Fibroblast of villous mesenchyme (primary cell): Measurements from ENCODE around the gene LAMA4. TPM values are rescaled to one million over a fixed set of nuclear protein-coding genes. Genes with fewer than 3 reads are reported as not detected.

Source experiments
- DNase-seq: peaks from one replicate; pipeline ENCODE4 v3.0.0-alpha.2; 2010; ENCODE audit warnings: low read depth
- H3K4me3 ChIP-seq: 2 replicates; pipeline ENCODE4 v1.5.1; 2011; ENCODE audit warnings: low read depth, mild to moderate bottlenecking, low read length
- CTCF ChIP-seq: IDR thresholded peaks from 2 replicates; pipeline ENCODE4 v1.5.1; 2012; ENCODE audit warnings: low read depth, mild to moderate bottlenecking, low read length; ENCODE audit not compliant: insufficient read depth
- total RNA-seq: library from RNA; depleted of rRNA; stranded (reverse); fragments of >200 nt; gene quantifications from 2 replicates; pipeline ENCODE4 v1.2.3, GENCODE V29; 2012

Gene LAMA4
- total RNA-seq, 1 donor, result 481 TPM

GRCh38 chr6:112243861-112244827 is 10.2 kb downstream of the LAMA4 start:
- DNase-seq, result peak; percentile 49
- H3K4me3 ChIP-seq, result no peak overlapping the region

GRCh38 chr6:112241820-112242429 is 12.4 kb downstream of the LAMA4 start:
- DNase-seq, result no peak
- no peak overlapping the region for H3K4me3 ChIP-seq
- no peak for TF ChIP-seq CTCF

More at GRCh38 chr6:112243861-112244827, 10.2 kb downstream of the LAMA4 start:
- no peak for TF ChIP-seq CTCF

- DNase-seq, result peak; percentile 92
- no peak overlapping the region for H3K4me3 ChIP-seq
- no peak for TF ChIP-seq CTCF
Measured at GRCh38 chr6:112237595-112237994, 16.8 kb downstream of the LAMA4 start.

DNA sequence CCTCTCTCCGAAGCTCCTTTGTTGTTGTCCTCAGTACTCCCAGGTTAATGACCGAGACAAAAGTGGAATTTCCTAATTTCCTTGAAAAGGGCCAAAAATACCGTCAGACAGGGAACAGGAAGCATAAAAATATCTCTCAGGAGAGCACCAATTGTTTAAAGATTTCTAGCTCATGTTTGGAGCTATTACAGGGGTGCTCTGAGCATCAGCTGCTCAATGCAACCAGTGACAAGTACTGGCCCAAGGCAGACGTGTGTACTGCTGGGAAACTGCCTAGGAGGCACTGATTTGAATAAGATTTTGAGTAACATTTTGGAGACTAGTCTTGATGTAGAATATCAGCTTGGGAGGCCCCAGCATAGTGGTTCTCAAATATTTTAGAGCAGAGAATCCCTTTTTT is 17.3 kb downstream of the LAMA4 start:
- no peak overlapping the region for H3K4me3 ChIP-seq
- TF ChIP-seq CTCF, result no peak
- DNase-seq, result peak; percentile 54

DNA sequence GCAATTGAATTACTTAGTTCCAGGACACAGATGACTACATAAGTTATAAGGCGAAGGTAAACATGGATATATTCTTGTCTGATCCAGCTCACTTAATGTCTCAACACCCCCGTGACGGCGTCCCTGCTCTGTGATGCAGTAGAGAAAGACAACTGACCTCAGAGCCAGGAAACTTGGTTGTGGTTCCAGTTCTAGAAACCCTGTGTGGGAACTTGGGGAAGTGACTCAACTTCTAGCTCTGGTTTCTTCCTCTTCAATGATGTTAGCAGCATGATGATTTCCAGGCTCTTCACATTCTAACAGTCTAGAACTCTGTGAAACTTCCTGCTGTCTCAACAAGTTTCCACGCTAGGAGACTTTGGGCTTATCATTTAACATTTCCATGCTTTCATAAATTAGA is 18.4 kb downstream of the LAMA4 start:
- peak; percentile 84 for DNase-seq
- H3K4me3 ChIP-seq, result no peak overlapping the region
- no peak for TF ChIP-seq CTCF

GRCh38 chr6:112234601-112235000 is 19.8 kb downstream of the LAMA4 start:
- no peak for TF ChIP-seq CTCF
- peak; percentile 60 for DNase-seq
- no peak overlapping the region for H3K4me3 ChIP-seq
